GM19467 (cell line): ENCODE results near the gene OTOP1.
"Not testable (repeated sequence)": the region's sequence is repeated elsewhere in the genome, so short reads cannot be mapped to it uniquely, and the experiment has no call there.

Experiments used
- ATAC-seq: cut with Tn5 transposase; IDR thresholded peaks from one replicate; pipeline ENCODE4 v1.9.1; 2021; ENCODE audit warnings: mild to moderate bottlenecking, moderate library complexity; ENCODE audit not compliant: unreplicated experiment

The OTOP1 gene

GRCh38 chr4:4233610-4234009 lies 6.9 kb upstream of the OTOP1 start:
- ATAC-seq, result no peak

GRCh38 chr4:4228356-4228668 lies 1.6 kb upstream of the OTOP1 start:
- ATAC-seq, result no peak

GRCh38 chr4:4227510-4228355 lies 1.0 kb upstream of the OTOP1 start:
- ATAC-seq, result no peak

GRCh38 chr4:4225915-4226605 lies 669 bp downstream of the OTOP1 start:
- no peak for ATAC-seq

- ATAC-seq, result no peak
These were observed 9.6 kb downstream of the OTOP1 start for GRCh38 chr4:4217113-4217512.

GRCh38 chr4:4216648-4217047 lies 10.1 kb downstream of the OTOP1 start:
- ATAC-seq, result no peak

GRCh38 chr4:4213674-4214073 lies 13.1 kb downstream of the OTOP1 start:
- not testable (repeated sequence) for ATAC-seq

- ATAC-seq, result no peak
These were observed 20.5 kb downstream of the OTOP1 start for GRCh38 chr4:4206204-4206603.

- no peak for ATAC-seq
These were observed 22.4 kb downstream of the OTOP1 start for GRCh38 chr4:4204401-4204745.

- ATAC-seq, result no peak
These were observed 22.9 kb downstream of the OTOP1 start for GRCh38 chr4:4203688-4204400.

GRCh38 chr4:4202510-4202909 lies 24.2 kb downstream of the OTOP1 start:
- no peak for ATAC-seq

- no peak for ATAC-seq
These were observed 26.1 kb downstream of the OTOP1 start for GRCh38 chr4:4200624-4201023.

GRCh38 chr4:4195354-4195753 lies 31.4 kb downstream of the OTOP1 start:
- no peak for ATAC-seq

- ATAC-seq, result not testable (repeated sequence)
These were observed 38.2 kb downstream of the OTOP1 start for GRCh38 chr4:4188557-4188956.

- no peak for ATAC-seq
These were observed 41.2 kb downstream of the OTOP1 start for GRCh38 chr4:4185528-4185927.

- ATAC-seq, result no peak
These were observed 43.7 kb downstream of the OTOP1 start for GRCh38 chr4:4182835-4183568.

GRCh38 chr4:4170596-4171150 lies 56.1 kb downstream of the OTOP1 start:
- ATAC-seq, result no peak

GRCh38 chr4:4167981-4168780 lies 58.5 kb downstream of the OTOP1 start:
- ATAC-seq, result not testable (repeated sequence)

GRCh38 chr4:4166986-4167385 lies 59.7 kb downstream of the OTOP1 start:
- ATAC-seq, result not testable (repeated sequence)
